Vagina (tissue), 2 donors: ENCODE data around the gene MCL1.

ENCODE experiments used
- CTCF ChIP-seq, 3 experiments: fragments of 450-650 bp in 2 of 3; fragments of 200-600 bp in 1 of 3; sonication (generic) in 1 of 3; IDR thresholded peaks; one replicate each; pipeline ENCODE4 v1.5.1; 2017 to 2019; ENCODE audit warnings: antibody characterized with exemption in 3 of 3, mild to moderate bottlenecking in 2 of 3, moderate library complexity in 2 of 3
- POLR2A ChIP-seq, 2 donors: fragments of 450-650 bp; IDR thresholded peaks; one replicate each; pipeline ENCODE4 v1.6.1; 2017; ENCODE audit warnings: antibody characterized with exemption in 2 of 2, mild to moderate bottlenecking in 2 of 2, moderate library complexity in 2 of 2

GRCh38 chr1:150601540-150601939 lies 22.1 kb upstream of the MCL1 start:
- TF ChIP-seq CTCF (IDR thresholded peaks at IDR 0.05) (no peak), POLR2A (IDR thresholded peaks at IDR 0.05) (no peak)
